DND-41 (cell line): ENCODE results near the gene MYLK.
A peak's percentile ranks its signal among the peaks of the same experiment; 100 is the strongest.

Experiments
- ATAC-seq: fragments of 200-7000 bp; cut with Tn5 transposase; 3 replicates; pipeline ENCODE4 v1.9.1; 2021; ENCODE audit warnings: low read depth; ENCODE audit not compliant: insufficient read depth
- DNase-seq: peaks from one replicate; pipeline ENCODE4 v3.0.0-alpha.2; 2020
- H2AFZ ChIP-seq: 2 replicates; pipeline ENCODE4 v1.6.0; 2012; ENCODE audit warnings: low read depth, low read length
- H3K27ac ChIP-seq: 2 replicates; pipeline ENCODE4 v1.5.1; 2012; ENCODE audit warnings: low read length, inconsistent platforms
- H3K27me3 ChIP-seq: fragments of 200-600 bp; sonication (generic); 2 replicates; pipeline ENCODE4 v1.6.0; 2012; ENCODE audit warnings: low read length, mild to moderate bottlenecking, inconsistent platforms; ENCODE audit not compliant: insufficient read depth, poor library complexity
- H3K36me3 ChIP-seq: 2 replicates; pipeline ENCODE4 v1.5.1; 2012; ENCODE audit warnings: low read length, inconsistent platforms; ENCODE audit not compliant: insufficient read depth
- H3K4me1 ChIP-seq: 2 replicates; pipeline ENCODE4 v1.5.1; 2012; ENCODE audit warnings: mild to moderate bottlenecking, low read length; ENCODE audit not compliant: insufficient read depth
- H3K4me2 ChIP-seq: 2 replicates; pipeline ENCODE4 v1.6.0; 2012; ENCODE audit warnings: mild to moderate bottlenecking, moderate library complexity, low read length, inconsistent platforms; ENCODE audit not compliant: insufficient read depth
- H3K4me3 ChIP-seq, 2 experiments: fragments of 200-600 bp in 1 of 2; shearing (Covaris generic) in 1 of 2; 2 replicates each; pipeline ENCODE4 v1.5.1; 2012 to 2016; ENCODE audit warnings: inconsistent platforms in 2 of 2, low read length in 2 of 2, mild to moderate bottlenecking in 2 of 2, low read depth in 1 of 2, moderate library complexity in 1 of 2
- H3K79me2 ChIP-seq: 2 replicates; pipeline ENCODE4 v1.6.0; 2012; ENCODE audit warnings: low read length, inconsistent platforms; ENCODE audit not compliant: insufficient read depth
- H3K9ac ChIP-seq: 2 replicates; pipeline ENCODE4 v1.6.0; 2012; ENCODE audit warnings: low read depth, mild to moderate bottlenecking, inconsistent platforms, low read length, moderate library complexity
- H3K9me3 ChIP-seq: 2 replicates; pipeline ENCODE4 v1.5.1; 2012; ENCODE audit warnings: low read length, moderate library complexity, mild to moderate bottlenecking, inconsistent platforms; ENCODE audit not compliant: insufficient read depth, severe bottlenecking
- H4K20me1 ChIP-seq: 2 replicates; pipeline ENCODE4 v1.6.0; 2012; ENCODE audit warnings: low read length; ENCODE audit not compliant: insufficient read depth
- EZH2 ChIP-seq: IDR thresholded peaks from 3 replicates; pipeline ENCODE4 v1.6.1; 2012; ENCODE audit warnings: borderline replicate concordance, low read depth, mild to moderate bottlenecking, moderate library complexity, low read length, inconsistent platforms; ENCODE audit not compliant: severe bottlenecking
- TF ChIP-seq, protein P1 (sequence below): IDR thresholded peaks from 2 replicates; pipeline ENCODE4 v1.5.1; 2012; ENCODE audit warnings: borderline replicate concordance, low read length, moderate library complexity, mild to moderate bottlenecking; ENCODE audit not compliant: poor library complexity, severe bottlenecking; ENCODE audit errors: extremely low read depth

MYLK gene

DNA sequence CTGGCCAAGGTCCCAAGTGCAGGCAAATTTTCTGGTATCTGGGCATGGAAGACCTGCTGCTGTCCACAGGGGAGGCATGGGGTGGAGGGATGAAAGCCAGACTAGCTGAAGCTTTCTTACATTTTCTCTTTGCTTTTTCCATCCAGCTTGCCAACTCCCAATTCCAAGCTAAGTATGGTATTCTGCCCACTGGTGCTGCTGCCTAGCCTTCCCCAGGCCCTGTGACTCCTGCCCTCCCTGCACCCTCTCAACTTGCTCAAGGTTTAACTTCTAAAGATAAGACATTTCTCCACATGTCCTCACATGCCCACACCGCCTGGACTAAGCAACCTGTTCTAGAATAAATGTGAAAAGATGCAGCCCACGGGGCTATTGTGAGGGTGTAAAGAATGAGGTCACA is 239.8 kb downstream of the MYLK start:
- no peaks in the 10 kb centered on the region for H3K36me3 ChIP-seq
- no peaks in the 10 kb centered on the region for H3K4me1 ChIP-seq
- H3K27ac ChIP-seq, result no peak overlapping the region
- H3K9ac ChIP-seq, result no peak overlapping the region
- H3K4me2 ChIP-seq, result no peak overlapping the region
- H3K27me3 ChIP-seq, result peaks cover 2% of the 10 kb centered on the region
- no peaks in the 10 kb centered on the region for H4K20me1 ChIP-seq
- DNase-seq (no peak), ATAC-seq (no peak)
- no peak overlapping the region for H3K4me3 ChIP-seq
- no peak overlapping the region for H2AFZ ChIP-seq
- TF ChIP-seq EZH2, result no peak
- TF ChIP-seq, protein P1, sequence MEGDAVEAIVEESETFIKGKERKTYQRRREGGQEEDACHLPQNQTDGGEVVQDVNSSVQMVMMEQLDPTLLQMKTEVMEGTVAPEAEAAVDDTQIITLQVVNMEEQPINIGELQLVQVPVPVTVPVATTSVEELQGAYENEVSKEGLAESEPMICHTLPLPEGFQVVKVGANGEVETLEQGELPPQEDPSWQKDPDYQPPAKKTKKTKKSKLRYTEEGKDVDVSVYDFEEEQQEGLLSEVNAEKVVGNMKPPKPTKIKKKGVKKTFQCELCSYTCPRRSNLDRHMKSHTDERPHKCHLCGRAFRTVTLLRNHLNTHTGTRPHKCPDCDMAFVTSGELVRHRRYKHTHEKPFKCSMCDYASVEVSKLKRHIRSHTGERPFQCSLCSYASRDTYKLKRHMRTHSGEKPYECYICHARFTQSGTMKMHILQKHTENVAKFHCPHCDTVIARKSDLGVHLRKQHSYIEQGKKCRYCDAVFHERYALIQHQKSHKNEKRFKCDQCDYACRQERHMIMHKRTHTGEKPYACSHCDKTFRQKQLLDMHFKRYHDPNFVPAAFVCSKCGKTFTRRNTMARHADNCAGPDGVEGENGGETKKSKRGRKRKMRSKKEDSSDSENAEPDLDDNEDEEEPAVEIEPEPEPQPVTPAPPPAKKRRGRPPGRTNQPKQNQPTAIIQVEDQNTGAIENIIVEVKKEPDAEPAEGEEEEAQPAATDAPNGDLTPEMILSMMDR, result no peak
- no peaks in the 10 kb centered on the region for H3K79me2 ChIP-seq
- H3K9me3 ChIP-seq, result no peaks in the 10 kb centered on the region

DNA sequence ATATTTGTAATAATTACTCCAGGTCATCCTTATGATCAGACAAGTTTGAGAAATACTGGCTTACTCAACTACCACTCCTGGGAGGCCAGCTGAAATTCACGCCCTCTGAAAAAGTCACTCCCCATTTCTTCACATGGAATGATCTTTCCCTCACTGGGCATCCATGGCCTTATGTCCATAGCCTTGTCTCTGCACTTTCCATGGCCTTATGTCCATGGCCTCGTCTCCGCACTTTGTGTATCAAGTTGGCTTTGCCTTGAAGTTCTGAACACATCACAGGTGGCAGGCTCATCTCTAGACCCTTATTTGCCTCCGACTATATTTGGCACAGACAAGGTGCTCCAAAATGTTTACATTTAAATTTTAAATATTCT is 241.2 kb downstream of the MYLK start:
- Histone ChIP-seq H3K9ac (no peak overlapping the region), H3K79me2 (no peaks in the 10 kb centered on the region), H4K20me1 (no peaks in the 10 kb centered on the region), H3K9me3 (no peaks in the 10 kb centered on the region), H3K4me3 (no peak overlapping the region), H3K36me3 (no peaks in the 10 kb centered on the region), H3K4me2 (no peak overlapping the region), H3K4me1 (no peaks in the 10 kb centered on the region), H2AFZ (no peak overlapping the region), H3K27me3 (peaks cover 2% of the 10 kb centered on the region), H3K27ac (no peak overlapping the region)
- ATAC-seq (no peak), DNase-seq (no peak)
- no peak for TF ChIP-seq EZH2
- TF ChIP-seq, protein P1, result no peak

DNA sequence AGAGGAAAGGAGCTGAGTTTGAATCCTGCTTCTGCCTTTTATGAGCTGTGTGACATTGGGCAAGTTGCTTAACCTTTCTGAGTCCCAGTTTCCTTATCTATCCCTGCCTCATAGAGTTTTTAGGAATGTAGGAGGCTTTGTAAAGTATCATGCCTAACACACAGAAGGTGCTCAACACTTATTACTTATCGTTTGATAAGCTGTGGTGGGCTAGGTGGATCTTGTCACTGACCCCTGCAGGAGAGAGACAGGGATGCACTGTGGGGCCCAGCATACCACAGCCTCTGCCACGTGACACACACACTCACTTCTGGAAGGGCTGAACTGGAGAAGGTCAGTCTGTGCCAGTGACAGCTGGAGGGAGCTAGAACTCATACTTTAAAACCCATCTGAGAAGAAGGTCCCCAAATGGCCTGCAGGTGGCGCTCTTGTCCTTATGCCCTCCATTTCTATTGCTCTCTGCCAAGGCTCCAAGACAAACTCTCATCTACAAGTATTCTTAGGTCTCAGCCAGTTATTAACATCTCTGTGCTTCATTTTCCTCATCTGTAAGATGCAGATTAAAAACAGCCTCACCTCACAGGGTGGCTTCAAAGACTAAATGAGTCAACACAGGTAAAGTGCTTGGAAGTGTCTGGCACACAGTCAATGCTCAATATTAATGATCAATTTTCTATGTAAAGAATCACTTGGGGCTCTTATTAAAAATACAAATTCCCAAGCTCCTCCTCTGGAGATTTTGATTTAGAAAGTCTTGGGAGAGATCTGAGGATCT is 241.8 kb downstream of the MYLK start:
- no peak overlapping the region for H3K9ac ChIP-seq
- peaks cover 2% of the 10 kb centered on the region for H3K27me3 ChIP-seq
- no peak overlapping the region for H3K4me3 ChIP-seq
- no peaks in the 10 kb centered on the region for H3K9me3 ChIP-seq
- DNase-seq (peak; percentile 64), ATAC-seq (peak; percentile 87)
- no peaks in the 10 kb centered on the region for H3K79me2 ChIP-seq
- no peak overlapping the region for H2AFZ ChIP-seq
- no peaks in the 10 kb centered on the region for H4K20me1 ChIP-seq
- TF ChIP-seq EZH2, result no peak
- TF ChIP-seq, protein P1, result peak; percentile 89
- H3K4me2 ChIP-seq, result no peak overlapping the region
- H3K27ac ChIP-seq, result no peak overlapping the region
- H3K4me1 ChIP-seq, result no peaks in the 10 kb centered on the region
- H3K36me3 ChIP-seq, result no peaks in the 10 kb centered on the region

DNA sequence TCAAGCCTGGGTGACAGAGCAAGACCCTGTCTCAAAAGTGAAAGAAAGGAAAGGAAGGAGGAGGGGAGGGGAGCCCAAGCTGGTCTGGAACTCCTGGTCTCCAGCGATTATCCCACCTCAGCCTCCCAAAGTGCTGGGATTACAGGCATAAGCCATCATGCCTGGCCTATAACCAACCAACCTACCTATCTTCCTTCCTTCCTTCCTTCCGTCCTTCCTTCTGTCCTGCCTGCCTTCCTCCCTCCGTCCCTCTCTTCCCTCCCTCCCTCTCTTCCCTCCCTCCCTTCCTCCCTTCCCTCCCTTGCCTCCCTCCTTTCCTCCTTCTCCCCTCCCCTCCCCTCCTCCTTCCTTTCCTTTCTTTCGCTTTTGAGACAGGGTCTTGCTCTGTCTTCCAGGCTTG is 242.6 kb downstream of the MYLK start:
- no peaks in the 10 kb centered on the region for H3K79me2 ChIP-seq
- no peak overlapping the region for H3K4me2 ChIP-seq
- no peaks in the 10 kb centered on the region for H3K9me3 ChIP-seq
- H3K4me3 ChIP-seq, result no peak overlapping the region
- no peaks in the 10 kb centered on the region for H4K20me1 ChIP-seq
- no peak overlapping the region for H3K9ac ChIP-seq
- no peak overlapping the region for H3K27ac ChIP-seq
- ATAC-seq, result no peak
- no peak overlapping the region for H2AFZ ChIP-seq
- H3K36me3 ChIP-seq, result no peaks in the 10 kb centered on the region
- TF ChIP-seq, protein P1, result no peak
- TF ChIP-seq EZH2, result no peak
- no peak for DNase-seq
- H3K27me3 ChIP-seq, result peaks cover 2% of the 10 kb centered on the region
- no peaks in the 10 kb centered on the region for H3K4me1 ChIP-seq
